GM19372 (cell line): ENCODE results near the gene LAMC3.

Source experiments
- ATAC-seq: cut with Tn5 transposase; IDR thresholded peaks from one replicate; pipeline ENCODE4 v1.9.1; 2021; ENCODE audit warnings: mild to moderate bottlenecking, low read depth, moderate library complexity; ENCODE audit not compliant: unreplicated experiment

The LAMC3 gene

DNA sequence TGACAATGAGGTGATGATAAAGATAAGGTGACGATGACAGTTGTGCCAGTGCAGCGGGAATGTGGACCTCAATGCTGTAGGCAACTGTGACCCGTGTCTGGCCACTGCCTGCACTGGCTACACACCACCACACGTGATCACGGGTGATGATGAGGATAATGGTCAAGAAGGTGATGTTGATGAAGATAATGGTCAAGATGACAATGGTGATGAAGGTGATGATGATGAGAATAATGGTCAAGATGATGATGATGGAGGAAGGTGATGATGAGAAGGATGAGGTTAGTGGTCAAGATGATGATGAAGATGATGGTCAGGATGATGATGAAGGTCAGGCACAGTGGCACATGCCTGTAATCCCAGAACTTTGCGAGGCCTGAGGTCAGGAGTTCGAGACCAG, 56.6 kb downstream of the LAMC3 start:
- no peak for ATAC-seq

DNA sequence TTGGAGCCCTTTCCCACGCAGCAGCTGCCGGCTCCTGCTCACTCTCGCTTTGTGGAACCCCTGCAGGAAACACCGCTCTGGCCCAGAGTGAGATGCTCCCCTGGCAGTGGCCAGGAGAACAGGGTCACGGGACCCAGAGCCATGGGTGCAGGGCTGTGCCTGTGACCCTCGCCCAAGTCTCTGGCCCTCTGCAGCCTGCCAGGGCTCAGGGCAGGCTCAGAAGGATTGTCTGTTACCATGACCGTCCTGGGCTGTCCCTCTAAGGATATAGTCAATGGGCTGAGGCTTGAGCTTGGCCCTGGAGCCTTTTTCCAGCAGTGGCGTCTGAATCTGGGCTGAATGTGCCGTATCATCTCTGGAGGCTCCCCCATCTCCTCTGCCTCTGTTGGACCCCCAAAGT, 58.7 kb downstream of the LAMC3 start:
- no peak for ATAC-seq

DNA sequence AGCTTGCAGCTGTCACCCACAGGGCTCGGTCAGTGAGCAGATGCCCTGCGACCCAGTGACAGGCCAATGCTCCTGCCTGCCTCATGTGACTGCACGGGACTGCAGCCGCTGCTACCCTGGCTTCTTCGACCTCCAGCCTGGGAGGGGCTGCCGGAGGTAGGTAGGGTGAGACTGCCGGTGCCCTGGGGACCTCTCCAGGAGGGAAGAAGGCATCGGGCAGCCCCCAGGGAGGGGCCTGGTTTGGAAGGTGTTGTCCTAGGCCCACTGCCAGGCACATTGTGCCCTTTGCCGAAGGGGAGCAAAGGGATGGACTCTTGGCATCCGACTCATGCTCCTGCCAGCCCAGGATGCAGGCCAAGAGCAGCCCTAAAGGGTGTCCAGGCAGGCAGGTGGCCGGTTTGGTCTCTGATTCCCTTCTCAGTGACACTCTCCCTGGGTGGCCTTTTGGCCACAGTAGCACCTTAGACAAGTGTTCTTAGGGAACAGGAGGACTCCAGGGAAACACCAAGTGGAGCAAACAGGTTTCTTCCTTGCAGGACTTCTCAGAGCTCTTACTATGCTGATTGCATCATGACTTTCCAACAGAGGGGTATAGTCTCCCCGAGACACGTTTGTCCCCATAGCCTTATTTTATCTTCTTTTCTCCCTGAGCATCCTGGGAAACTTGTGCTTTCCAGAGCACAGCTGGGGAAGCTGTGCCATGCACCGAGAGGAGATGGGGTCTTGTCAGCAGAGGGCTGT, 59.3 kb downstream of the LAMC3 start:
- ATAC-seq: no peak

DNA sequence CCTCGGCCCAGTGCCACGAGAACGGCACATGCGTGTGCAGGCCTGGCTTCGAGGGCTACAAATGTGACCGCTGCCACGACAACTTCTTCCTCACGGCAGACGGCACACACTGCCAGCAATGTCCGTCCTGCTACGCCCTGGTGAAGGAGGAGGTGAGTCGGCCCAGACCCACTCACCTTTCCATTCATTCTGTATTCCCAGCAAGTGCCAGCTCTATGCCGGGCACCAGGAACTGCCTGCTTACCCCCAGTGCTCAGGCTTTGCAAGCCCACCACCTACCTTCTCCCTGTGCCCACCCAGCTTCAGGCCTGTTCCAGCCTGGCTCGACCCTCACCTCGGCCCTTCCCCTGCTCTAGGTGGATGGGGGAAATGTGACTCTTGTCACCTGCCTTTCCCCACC, 60.7 kb downstream of the LAMC3 start:
- ATAC-seq: no peak

DNA sequence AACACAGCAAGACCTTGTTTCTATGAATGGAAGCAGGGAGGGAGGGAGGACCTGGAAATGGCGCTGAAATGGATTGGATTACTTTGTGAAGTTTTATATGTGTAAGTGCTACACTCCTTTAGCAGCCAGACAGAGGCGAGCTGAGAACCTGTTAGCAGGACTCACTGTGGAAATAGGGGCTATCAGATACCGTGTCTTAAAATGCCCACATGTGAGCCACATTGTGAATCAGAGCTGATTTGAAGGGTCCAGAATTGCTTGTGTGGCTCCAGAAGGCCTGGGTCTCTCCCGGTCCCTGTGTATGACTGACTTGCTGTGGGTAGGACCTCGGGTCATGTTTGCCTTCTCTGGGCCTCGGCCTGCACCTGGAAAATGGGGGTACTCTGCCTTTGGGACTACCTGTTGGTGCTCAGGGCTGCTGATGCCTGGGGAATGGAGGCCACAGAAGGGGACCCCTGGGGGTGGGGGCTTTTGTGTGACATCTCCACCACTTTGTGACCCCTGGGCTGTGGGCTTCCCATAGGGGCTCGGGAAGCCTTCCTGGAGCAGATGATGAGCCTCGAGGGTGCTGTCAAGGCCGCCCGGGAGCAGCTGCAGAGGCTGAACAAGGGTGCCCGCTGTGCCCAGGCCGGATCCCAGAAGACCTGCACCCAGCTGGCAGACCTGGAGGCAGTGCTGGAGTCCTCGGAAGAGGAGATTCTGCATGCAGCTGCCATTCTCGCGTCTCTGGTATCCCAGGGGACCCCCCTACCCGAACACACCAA, 63.3 kb downstream of the LAMC3 start:
- no peak for ATAC-seq

DNA sequence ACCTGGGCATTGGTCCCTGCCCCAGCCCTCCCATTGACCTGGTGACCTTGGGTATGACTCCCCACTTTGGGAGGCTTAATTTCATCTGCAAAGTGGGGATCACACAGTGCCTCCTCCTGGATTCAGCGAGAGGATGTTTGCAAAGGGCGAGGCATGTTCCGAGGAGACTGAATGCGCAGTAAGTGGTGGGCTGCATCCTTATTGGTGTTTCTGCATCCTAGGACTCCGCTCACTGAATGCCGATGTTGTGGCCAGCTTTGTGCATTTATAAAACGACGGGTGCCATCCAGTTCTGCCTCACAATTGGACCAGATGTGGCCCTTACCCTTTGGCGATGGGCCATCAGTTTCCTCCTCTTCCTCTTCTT, 63.9 kb downstream of the LAMC3 start:
- ATAC-seq: no peak

DNA sequence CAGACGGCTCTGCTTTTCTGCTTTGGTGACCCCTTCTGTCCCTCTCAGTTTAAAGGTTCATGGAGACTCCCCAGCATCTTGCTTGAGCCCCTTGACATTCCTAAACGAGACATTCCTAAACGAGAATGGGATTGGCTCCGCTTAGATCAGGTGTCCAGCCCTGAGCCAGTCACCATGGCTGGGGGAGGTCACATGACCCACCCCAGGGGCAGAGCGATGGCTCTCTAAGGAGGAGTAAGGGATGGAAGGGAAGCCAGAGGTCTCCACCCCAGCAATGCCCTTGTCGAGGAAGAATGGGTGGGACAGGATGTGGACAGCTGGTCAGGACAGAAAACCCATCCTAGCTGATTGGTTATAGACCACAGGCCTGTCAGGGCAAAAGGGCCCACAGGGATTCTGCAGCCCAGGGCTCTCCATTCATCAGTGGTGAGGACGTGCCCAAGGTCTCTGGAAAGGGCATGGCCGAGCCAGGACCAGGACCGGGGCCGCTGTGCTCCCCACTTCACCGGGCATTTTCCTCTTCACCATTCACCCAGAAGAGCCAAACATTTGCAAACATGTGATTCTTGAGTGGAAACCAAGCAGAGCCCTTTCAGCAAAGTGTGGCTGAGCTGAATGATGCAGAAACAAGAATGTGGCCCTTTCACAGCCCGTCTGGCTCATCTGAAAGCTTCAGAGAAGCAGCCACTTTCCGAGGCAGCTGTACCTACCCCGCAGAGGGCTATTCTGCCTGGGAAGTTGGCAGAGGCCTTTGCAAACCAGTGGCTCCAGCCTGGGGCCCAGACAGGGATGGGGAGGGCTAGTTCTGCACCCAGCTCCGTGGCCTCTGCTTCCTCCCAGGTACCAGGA, 67.6 kb downstream of the LAMC3 start:
- no peak for ATAC-seq

DNA sequence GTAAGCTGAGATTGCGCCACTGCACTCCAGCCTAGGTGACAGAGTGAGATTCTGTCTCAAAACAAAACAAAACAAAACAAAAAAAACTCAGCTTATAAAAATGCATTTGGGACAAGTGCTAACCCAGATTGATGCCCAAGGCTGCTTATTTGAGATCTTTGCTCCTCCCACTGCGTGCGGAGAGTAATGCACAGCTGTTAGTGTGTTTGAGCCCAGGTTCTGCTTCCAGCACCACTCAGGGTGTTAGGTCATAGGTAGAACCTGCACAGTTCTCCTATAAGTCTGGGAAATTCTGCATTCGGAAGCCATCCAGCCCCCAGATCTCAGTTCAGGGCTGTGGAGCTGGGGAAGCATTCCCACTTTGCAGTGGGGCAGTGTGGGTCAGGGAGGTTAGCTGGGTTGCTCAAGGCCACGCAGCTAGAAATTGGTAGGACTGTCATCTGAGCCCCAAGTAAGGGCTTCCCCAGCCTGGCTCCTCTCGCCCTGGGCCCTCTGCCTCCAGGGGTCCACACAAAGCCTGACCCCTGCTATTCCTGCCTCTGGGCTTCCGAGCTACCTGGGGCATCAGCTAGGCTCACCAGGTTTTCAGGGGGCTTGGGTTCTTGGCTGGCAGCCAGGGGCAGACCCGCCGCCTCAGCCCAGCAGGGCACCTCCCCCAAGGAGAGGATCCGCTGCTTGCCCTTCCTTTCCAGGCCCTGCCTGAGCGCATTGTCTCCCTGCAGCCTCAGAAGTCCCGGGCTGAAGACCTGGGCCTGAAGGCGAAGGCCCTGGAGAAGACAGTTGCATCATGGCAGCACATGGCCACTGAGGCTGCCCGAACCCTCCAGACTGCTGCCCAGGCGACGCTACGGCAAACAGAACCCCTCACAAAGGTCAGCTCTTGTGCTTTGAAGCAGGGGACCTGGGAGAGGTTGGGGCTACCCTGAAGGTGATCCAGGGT, 69.7 kb downstream of the LAMC3 start:
- no peak for ATAC-seq

DNA sequence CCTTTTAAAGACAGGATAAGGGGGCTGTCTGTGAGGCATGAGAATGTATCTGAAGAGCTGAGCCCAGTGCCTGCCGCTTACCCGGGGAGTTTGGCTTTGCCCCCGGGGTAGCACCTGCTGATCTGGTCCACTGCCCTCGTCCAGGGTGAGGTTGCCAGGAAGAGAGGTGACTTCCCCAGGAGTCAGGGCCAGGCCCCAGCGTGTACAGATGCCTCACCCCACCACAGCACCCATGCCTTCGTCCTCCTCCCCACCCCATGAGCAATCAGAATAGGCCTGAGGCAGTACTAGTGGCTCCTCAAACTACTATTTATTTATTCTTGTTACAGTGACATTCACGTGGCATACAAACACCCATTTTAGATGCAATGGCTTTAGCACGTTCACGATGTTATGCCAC, 71.6 kb downstream of the LAMC3 start:
- ATAC-seq: no peak

DNA sequence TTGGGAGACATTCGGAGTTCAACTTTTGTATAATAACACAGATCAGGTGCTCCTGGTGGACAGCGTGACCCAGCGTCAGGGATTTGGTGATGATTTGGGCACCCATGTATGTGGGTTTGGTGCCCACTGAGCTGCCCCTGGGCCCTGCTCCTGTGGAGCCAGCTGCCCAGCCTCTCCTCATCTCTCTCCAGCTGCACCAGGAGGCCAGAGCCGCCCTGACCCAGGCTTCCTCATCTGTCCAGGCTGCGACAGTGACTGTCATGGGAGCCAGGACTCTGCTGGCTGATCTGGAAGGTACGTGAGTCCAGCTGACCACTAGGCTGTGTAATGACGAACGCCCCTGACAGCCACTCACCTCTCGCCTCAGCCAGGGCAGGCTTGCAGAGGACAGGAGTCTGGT, 72.9 kb downstream of the LAMC3 start:
- no peak for ATAC-seq

DNA sequence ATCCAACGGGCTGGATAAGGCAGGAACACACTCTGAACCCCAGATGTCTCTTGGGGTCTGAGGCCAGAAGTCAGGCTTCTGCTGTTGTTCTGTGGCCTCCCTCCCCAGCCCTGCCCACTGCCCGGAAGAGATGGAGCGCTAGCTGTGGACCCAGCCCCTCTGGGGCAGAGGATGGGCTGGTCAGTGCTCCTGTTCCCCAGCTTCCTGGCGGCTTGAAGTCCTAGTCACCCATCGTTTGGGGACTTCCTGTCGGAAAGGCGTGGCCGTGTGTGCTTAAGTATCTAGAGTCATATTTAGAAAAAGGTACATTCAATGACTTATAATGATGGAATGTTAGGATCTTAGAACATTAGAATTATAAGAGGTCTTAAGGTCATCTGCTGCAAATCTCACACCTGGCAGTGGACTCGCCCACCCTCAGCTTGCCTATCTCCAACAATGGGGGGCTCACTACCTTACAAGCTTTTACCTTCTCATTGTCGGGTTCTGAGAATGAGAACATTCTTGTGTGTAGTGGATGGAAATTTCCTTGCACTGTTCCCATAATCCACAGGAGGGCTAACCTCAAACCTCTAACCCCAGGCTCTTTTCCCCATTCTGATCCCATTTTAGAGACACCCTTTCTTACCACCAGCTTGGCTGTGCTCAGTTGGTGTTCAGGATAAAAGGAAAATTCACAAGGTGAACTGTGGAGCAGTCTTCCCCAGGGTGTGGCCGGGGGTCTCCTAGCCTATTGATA, 74.0 kb downstream of the LAMC3 start:
- no peak for ATAC-seq

DNA sequence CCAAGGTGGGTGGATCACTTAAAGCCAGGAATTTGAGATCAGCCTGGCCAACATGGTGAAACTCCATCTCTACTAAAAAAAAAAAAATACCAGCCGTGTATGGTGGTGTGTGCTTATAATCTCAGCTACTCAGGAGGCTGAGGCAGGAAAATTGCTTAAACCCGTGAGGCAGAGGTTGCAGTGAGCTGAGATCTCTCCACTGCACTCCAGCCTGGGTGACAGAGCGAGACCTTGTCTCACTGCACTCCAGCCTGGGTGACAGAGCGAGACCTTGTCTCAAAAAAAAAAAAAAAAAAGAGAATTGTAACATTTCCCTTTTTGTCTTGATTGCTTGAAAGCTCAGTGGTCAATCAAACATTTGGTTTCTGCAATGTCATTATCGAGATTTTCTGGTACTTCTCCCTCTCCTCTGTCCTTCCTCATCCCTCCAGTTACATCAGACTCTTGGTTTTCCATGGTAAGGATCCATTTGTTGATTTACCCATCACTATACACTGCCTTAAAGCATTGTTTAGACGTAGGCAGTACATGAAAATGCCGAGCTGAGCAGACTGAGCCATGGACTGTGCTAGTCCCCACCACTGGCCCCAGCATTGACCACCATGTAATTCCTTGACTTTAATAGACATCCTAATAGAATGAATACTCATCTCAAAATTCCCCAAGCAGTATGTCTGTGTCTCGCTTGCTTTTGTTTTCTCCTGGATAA, 75.8 kb downstream of the LAMC3 start:
- no peak for ATAC-seq

DNA sequence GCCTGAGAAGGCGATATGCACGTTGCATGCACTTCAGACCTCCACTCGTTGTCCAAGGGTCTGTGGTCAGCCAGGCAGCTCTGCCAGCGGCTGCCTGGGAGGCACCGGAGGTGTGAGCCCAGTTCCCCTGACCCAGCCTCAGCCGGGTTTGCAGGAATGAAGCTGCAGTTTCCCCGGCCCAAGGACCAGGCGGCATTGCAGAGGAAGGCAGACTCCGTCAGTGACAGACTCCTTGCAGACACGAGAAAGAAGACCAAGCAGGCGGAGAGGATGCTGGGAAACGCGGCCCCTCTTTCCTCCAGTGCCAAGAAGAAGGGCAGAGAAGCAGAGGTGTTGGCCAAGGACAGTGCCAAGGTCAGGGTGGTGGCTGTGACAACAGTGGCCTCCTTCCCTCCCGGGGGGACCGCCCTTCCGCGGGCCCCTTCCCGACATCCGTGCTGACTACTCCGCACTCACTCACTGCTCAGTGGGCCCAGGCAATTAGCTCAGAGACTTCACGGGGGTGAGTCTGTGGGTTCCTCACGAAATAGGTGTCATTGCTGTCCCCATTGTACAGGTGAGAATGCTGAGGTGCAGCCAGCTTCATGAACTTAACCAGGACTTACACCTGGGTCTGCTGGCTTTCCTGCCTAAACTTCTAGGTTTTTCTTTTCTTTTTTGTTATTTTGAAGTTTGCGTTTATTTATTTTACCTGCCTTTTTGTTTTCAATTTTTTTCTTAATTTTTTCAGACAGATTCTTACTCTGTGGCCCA, 76.6 kb downstream of the LAMC3 start:
- no peak for ATAC-seq

DNA sequence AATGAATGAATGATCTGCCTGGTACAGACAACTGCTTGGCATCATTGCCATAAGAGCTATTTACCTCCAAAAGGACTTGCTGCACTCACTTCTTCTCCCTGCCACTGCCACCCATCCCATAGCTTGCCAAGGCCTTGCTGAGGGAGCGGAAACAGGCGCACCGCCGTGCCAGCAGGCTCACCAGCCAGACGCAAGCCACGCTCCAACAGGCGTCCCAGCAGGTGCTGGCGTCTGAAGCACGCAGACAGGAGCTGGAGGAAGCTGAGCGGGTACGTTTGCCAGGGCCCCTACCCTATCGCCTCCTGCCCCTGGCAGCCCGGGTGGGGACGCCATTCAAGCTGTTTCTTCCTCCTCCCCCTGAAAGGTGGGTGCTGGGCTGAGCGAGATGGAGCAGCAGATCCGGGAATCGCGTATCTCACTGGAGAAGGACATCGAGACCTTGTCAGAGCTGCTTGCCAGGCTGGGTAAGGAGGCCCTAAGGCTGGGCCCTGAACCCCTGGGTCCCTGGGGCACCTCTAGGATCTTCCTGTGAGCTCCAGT, 78.5 kb downstream of the LAMC3 start:
- no peak for ATAC-seq

DNA sequence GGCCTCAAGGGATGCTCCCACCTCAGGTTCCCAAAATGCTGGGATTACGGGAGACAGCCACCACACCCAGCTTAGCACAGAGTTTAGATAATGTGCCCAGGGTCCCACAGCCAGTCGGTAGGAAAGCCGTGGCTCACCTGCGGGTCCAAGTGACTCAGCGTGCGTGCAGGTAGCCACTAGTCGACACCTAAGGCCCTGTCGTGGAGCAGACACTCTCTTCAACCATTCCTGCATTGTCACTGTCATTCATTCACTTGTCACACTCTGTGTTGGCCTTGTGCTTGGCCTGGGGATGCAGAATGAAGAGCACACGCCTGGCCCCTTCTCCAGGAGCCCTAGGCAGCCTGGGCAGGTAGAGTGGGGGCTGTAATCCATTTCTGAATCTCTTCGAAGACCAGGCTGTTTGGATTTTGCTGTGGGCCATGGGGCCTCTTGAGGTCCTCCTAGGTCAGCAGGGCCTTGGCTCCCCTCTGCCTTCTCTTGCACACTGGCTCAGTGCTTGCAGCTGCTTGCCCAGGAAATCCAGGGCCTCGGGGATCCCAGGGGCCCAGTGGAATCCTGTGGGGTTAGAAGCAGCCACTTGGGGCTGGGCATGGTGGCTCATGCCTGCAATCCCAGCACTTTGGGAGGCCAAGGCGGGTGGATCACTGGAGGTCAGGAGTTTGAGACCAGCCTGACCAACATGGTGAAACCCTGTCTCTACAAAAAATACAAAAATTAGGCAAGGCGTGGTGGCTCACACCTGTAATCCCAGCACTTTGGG, 81.2 kb downstream of the LAMC3 start:
- ATAC-seq: no peak

DNA sequence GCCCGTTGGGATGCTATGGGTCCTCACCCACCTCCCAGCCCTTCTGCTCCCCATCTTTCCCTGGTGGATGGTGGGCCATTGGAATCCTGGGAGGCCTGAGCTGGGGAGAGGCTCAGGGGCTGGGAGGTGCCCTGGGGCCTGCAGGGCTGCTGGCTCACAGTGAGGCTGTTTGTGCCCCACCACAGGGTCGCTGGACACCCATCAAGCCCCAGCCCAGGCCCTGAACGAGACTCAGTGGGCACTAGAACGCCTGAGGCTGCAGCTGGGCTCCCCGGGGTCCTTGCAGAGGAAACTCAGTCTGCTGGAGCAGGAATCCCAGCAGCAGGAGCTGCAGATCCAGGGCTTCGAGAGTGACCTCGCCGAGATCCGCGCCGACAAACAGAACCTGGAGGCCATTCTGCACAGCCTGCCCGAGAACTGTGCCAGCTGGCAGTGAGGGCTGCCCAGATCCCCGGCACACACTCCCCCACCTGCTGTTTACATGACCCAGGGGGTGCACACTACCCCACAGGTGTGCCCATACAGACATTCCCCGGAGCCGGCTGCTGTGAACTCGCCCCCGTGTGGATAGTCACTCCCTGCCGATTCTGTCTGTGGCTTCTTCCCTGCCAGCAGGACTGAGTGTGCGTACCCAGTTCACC, 82.5 kb downstream of the LAMC3 start:
- no peak for ATAC-seq

DNA sequence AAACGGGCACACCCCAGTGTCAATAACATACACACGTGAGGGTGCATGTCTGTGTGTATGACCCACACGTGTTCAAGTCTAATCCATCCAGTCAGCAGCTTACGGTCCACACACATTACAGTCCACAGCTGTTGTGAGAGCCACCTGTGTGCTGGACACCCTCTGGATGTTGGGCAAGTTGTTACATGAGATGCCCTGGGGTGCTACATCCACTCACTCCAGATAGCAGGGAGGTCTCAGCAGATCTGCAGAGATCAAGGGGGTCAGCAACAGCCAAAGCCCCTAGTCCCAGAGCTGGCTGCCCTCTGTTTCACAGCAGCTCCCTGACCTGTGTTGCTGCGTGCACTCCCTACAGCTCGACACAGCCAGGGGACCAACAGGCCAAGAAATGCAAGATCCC, 83.1 kb downstream of the LAMC3 start:
- no peak for ATAC-seq
